ENCODE data around the gene CACNB3. TPM values are rescaled to one million over a fixed set of nuclear protein-coding genes. Genes with fewer than 3 reads are reported as not detected.

The CACNB3 gene
- total and polyA plus RNA-seq, 2 of the 13 experiments (the other 11 are each of a cell fraction or from before 2014, with no cell fraction given): 0.29 to 0.54 TPM

DNA sequence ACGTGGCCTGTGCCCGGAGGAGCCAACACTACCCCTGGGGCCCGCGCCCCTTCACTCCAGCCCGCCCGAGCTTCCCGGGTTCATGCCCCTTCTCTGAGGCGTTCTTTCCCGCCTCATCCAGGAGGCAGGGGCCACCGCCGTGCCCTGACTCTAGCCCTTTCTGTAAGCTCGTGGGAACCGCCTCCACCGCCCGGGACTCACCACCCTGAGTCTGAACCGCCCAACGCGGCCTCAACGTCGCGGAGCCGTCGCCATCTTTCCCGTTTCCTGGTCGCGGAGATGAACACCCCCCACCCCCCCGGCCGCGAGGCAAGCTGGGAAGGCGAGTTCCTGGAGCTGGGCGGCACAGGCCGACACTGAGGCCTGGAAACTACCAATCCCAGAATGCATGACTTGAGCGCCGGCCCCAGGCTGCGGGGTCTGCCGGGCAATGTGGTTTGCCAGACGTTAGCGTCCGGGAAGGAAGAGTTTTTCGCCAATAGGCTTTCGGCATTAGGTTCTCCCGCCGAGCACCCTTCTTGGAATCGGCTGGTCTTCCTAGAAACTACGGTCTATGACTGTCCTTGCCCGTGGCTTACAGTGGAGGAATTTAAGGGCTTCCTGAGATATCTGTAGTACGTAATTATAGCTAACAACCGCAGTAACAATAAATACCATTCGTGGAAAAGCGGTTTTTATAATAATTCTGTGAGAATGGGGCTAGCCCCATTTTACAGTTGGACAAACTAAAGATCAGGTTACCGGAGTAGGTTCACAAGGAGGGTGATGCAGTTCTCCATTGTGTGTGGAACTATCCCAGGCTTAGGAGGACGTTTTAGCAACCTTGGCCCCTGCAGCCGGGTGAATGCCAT lies 33.8 kb downstream of the CACNB3 start, which contains the start of gene DDX23 (continued):
- TF ChIP-seq GZF1 (CRISPR knock-in tag; IDR thresholded peaks at IDR 0.05) (0 out of 2 replicates have a peak, but pooled peaks have one; percentile 68), PRPF4 (IDR thresholded peaks at IDR 0.05; ENCODE audit: low read depth, low read length, poor library complexity, severe bottlenecking) (no peak), POLR2G (IDR thresholded peaks at IDR 0.05; ENCODE audit: low read depth, low read length) (peak; percentile 83), NFIB (CRISPR knock-in tag; IDR thresholded peaks at IDR 0.05; ENCODE audit: borderline replicate concordance) (no peak), RCOR2 (CRISPR knock-in tag; IDR thresholded peaks at IDR 0.05) (peak; percentile 39; the same call in 1 of the 2 replicates), ZNF337 (CRISPR knock-in tag; IDR thresholded peaks at IDR 0.05; ENCODE audit: borderline replicate concordance, low read depth) (peak; percentile 36; the same call in 1 of the 2 replicates), SP1 (IDR thresholded peaks at IDR 0.05) (no peak), SP1 (CRISPR knock-in tag; IDR thresholded peaks at IDR 0.05) (0 out of 2 replicates have a peak, but pooled peaks have one; percentile 55), SMAD9 (CRISPR knock-in tag; IDR thresholded peaks at IDR 0.05) (no peak), SMARCE1 (IDR thresholded peaks at IDR 0.05; ENCODE audit: borderline replicate concordance) (no peak), SALL2 (CRISPR knock-in tag; IDR thresholded peaks at IDR 0.05) (peak; percentile 66; the same call in 1 of the 2 replicates), CENPT (CRISPR knock-in tag; IDR thresholded peaks at IDR 0.05; ENCODE audit: low read depth) (no peak), KDM2A (CRISPR knock-in tag; IDR thresholded peaks at IDR 0.05; ENCODE audit: borderline replicate concordance, low read depth) (peak; percentile 76), FOXJ3 (CRISPR knock-in tag; IDR thresholded peaks at IDR 0.05; ENCODE audit: borderline replicate concordance) (0 out of 2 replicates have a peak, but pooled peaks have one; percentile 53), PITX1 (CRISPR knock-in tag; IDR thresholded peaks at IDR 0.05) (peak; percentile 59; the same call in 1 of the 2 replicates), SP4 (CRISPR knock-in tag; IDR thresholded peaks at IDR 0.05) (peak; percentile 84), ZFP1 (CRISPR knock-in tag; IDR thresholded peaks at IDR 0.05) (no peak), ONECUT2 (CRISPR knock-in tag; IDR thresholded peaks at IDR 0.05) (no peak), SMC3 (IDR thresholded peaks at IDR 0.05; ENCODE audit: low read length) (no peak), ATRX (CRISPR knock-in tag; IDR thresholded peaks at IDR 0.05; ENCODE audit: borderline replicate concordance) (no peak), AGO2 (optimal IDR thresholded peaks at IDR 0.05; ENCODE audit: low read depth, low read length) (peak; percentile 49), ZNF570 (CRISPR knock-in tag; IDR thresholded peaks at IDR 0.05; ENCODE audit: borderline replicate concordance) (no peak)
- TF ChIP-seq, protein P1, sequence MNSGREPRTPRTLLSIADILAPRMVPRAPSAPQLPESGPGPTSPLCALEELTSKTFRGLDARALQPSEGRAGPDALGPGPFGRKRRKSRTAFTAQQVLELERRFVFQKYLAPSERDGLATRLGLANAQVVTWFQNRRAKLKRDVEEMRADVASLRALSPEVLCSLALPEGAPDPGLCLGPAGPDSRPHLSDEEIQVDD (CRISPR knock-in tag; IDR thresholded peaks at IDR 0.05; ENCODE audit: borderline replicate concordance): no peak
- TF ChIP-seq, protein P2, sequence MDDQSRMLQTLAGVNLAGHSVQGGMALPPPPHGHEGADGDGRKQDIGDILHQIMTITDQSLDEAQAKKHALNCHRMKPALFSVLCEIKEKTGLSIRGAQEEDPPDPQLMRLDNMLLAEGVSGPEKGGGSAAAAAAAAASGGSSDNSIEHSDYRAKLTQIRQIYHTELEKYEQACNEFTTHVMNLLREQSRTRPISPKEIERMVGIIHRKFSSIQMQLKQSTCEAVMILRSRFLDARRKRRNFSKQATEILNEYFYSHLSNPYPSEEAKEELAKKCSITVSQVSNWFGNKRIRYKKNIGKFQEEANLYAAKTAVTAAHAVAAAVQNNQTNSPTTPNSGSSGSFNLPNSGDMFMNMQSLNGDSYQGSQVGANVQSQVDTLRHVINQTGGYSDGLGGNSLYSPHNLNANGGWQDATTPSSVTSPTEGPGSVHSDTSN (CRISPR knock-in tag; IDR thresholded peaks at IDR 0.05; ENCODE audit: borderline replicate concordance): no peak
- TF ChIP-seq, protein P3, sequence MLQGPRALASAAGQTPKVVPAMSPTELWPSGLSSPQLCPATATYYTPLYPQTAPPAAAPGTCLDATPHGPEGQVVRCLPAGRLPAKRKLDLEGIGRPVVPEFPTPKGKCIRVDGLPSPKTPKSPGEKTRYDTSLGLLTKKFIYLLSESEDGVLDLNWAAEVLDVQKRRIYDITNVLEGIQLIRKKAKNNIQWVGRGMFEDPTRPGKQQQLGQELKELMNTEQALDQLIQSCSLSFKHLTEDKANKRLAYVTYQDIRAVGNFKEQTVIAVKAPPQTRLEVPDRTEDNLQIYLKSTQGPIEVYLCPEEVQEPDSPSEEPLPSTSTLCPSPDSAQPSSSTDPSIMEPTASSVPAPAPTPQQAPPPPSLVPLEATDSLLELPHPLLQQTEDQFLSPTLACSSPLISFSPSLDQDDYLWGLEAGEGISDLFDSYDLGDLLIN (CRISPR knock-in tag; IDR thresholded peaks at IDR 0.05; ENCODE audit: borderline replicate concordance): peak; percentile 93; the same call in 1 of the 2 replicates
- TF ChIP-seq, protein P4, sequence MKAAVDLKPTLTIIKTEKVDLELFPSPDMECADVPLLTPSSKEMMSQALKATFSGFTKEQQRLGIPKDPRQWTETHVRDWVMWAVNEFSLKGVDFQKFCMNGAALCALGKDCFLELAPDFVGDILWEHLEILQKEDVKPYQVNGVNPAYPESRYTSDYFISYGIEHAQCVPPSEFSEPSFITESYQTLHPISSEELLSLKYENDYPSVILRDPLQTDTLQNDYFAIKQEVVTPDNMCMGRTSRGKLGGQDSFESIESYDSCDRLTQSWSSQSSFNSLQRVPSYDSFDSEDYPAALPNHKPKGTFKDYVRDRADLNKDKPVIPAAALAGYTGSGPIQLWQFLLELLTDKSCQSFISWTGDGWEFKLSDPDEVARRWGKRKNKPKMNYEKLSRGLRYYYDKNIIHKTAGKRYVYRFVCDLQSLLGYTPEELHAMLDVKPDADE (CRISPR knock-in tag; IDR thresholded peaks at IDR 0.05): peak; percentile 45; the same call in 1 of the 2 replicates
- TF ChIP-seq, protein P5, sequence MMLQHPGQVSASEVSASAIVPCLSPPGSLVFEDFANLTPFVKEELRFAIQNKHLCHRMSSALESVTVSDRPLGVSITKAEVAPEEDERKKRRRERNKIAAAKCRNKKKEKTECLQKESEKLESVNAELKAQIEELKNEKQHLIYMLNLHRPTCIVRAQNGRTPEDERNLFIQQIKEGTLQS (CRISPR knock-in tag; IDR thresholded peaks at IDR 0.05): no peak
